SU-DHL-6 (cell line): ENCODE measurements around the gene TMEM218.

ENCODE experiments used
- EZH2phosphoT487 ChIP-seq: fragments of 200-600 bp; sonication (generic), shearing (Covaris generic); conservative IDR thresholded peaks from 2 replicates; pipeline ENCODE4 v1.6.1; 2018; ENCODE audit warnings: mild to moderate bottlenecking, antibody characterized with exemption, low read length, moderate library complexity, mixed read lengths
- TF ChIP-seq, protein P1 (sequence below): fragments of 200-600 bp; sonication (generic); IDR thresholded peaks from one replicate; pipeline ENCODE4 v1.5.1; 2017; ENCODE audit warnings: antibody characterized with exemption, mild to moderate bottlenecking, low read length, moderate library complexity; ENCODE audit not compliant: insufficient read depth, poor library complexity, severe bottlenecking

GRCh38 chr11:125072218-125072960 is 39.0 kb downstream of the TMEM218 start:
- TF ChIP-seq, protein P1, sequence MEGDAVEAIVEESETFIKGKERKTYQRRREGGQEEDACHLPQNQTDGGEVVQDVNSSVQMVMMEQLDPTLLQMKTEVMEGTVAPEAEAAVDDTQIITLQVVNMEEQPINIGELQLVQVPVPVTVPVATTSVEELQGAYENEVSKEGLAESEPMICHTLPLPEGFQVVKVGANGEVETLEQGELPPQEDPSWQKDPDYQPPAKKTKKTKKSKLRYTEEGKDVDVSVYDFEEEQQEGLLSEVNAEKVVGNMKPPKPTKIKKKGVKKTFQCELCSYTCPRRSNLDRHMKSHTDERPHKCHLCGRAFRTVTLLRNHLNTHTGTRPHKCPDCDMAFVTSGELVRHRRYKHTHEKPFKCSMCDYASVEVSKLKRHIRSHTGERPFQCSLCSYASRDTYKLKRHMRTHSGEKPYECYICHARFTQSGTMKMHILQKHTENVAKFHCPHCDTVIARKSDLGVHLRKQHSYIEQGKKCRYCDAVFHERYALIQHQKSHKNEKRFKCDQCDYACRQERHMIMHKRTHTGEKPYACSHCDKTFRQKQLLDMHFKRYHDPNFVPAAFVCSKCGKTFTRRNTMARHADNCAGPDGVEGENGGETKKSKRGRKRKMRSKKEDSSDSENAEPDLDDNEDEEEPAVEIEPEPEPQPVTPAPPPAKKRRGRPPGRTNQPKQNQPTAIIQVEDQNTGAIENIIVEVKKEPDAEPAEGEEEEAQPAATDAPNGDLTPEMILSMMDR, result no peak
- TF ChIP-seq EZH2phosphoT487, result no peak
